Stimulated activated CD8-positive, alpha-beta memory T cell treated with anti-CD3 and anti-CD28 coated beads, Interleukin-7, amount 100 ng/mL, for 24 hours (primary cell): Measurements from ENCODE around the gene BTG4.

Experiments
- DNase-seq: peaks from one replicate; pipeline ENCODE4 v3.0.0-alpha.2; 2020; ENCODE audit warnings: low read depth

Gene BTG4

DNA sequence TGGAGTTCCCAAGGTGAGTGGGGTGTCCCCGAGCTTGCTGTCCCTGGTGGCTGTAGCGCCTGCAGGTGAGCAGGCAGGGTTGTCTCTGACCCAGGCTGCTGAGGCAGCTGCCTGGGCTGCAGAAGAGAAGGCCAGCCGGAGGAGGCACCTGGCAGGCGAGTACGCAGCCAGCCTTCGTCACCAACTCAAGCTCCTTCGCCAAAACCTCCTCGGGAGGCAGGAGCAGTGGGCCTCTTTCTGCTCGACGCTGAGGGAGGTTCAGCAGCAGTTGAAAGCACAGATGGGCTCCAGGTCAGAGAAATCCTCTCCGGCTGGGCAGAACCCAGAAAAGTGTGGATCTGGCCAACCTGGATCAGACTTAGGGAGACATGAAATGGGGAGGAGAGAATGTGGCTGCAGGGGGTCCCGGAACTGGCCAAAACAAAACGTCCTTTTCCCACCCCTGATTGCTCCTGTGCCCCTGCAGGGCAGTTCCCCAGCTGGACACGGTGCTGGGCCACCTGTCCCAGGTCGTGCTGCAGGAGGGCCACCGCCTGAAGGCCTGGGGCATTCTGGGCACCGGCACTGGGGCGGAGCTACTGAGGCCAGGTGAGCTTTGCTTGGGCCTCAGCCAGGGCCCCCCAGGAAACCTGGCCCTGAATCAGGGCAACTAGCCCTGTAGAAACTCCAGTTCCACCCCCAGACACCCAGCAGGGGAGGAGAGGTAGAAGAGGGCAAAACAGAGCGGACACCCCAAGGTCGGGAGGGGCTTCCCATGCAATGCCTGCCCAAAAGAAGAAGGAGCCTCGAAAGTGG, 56.7 kb downstream of the BTG4 start:
- no peak for DNase-seq

DNA sequence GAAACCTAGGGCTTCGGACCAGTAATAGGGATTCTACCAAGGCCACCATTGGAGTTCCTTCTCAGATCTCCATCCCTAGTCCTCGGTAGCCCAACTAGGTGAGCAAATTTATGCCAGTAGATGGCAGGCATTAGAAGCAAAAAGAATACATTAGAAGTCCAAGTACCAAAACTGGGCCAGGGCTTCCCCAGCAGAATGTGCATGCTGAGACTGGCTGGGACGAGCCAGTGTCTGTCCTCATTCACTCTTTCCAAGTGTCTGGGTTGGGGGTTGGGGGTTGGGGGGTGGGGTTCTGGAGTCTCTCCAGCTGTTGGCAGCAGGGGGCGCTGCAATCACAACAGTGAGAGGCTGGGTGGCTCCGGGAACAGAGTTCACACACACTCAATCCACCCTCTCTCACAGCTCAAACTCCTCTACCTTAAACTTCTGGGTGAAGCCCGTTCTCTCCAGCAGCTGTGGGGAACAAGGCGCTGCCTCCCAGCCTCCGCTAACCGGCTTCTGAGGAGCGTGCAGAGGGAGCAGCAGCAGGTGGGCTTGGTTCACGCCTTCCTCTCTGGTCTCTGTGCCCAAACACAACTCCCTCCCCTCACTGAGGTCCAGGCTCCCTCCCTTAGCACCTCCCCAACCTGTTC, 57.5 kb downstream of the BTG4 start:
- peak; percentile 27 for DNase-seq

DNA sequence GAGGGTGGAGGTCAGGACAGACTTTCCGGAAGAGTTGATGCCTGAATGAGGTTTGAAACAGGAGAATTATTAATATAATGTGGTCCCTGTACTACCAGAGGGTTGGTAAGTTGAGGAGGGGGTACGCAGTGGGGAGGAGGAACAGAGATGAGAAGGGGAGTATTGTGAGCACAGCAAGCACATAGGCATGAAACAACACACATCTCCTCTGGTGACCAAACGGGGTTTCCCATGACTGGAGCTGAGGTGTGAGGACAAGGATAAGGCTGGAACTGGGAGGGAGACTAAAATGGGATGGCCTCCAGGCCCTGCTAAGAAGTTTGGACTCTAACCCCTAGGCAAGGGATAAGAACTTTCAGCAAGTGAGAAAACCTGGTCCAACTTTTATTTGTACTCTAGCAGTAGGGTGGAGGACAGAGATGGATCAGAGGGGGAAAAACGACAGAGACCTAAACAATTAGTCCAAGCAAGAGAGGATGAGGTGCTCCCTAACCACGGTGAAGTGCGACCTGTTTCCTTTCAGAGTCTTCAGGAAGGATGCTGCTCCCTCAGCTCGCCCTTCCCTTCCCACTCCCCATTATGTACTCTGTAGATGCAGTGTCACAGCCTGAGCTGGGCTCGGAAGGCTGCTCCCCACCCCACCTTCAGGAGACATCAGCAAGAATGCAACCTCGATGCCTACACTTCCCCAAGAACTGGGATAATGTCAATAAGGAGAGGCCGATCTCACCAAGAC, 59.2 kb downstream of the BTG4 start:
- DNase-seq, result no peak

DNA sequence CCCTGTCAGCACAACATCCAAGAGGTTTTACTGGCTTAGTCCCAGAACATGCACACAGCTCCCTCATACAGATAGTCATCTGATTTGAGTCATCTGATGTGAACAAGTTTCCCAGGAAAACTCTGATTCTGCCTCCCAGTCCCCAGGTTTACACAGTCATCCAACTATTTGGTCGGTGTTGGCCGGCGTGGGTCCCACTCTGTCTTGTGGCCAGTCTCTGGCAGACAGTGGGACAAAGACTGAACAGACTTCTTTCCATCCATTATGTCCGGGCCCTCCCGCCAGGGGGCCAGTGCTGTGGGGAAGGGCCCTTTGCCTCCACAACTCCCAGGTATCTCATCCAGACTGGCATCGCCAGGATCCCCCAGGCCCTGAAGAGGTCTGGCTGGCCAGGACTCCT, 60.0 kb downstream of the BTG4 start:
- DNase-seq, result no peak

DNA sequence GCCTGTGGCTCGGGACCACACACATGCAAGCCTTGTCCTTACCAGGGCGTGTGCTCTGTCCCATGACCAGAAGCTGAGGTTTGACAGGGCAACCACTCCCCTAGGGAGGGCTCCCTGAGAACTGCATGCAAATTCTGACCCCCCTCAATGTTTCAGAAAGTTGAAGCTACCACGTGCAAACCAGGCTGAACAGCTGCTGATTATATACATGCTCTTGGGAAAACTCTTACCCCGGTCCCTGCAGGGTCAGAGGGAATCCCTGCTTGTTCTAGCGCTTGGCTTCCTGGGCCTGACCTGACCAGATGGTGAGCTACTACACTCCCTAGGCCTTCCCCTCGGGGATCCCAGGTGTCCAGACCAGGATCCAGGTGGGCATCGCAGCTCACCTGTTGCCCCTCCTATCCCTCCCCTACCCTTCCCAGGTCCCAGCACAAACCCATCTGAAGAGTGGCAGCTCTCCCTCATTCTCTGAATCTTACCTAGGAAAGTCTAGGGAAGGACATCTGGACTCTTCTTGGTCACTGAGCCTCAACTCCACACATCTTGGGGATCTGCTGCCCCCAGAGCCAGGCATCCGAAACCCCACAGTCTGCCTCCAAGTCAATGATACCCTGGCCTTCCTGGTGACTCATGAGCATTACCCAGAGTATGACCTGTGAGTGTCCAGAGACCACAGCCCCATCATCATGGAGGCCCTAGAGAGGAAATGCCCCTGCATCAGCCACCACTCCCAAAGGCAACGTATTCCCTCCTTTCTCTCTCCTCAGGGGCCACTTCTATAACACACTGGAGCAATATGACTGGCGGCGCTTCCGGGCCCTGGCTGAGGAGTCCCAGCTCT, 61.5 kb downstream of the BTG4 start:
- DNase-seq, result no peak

DNA sequence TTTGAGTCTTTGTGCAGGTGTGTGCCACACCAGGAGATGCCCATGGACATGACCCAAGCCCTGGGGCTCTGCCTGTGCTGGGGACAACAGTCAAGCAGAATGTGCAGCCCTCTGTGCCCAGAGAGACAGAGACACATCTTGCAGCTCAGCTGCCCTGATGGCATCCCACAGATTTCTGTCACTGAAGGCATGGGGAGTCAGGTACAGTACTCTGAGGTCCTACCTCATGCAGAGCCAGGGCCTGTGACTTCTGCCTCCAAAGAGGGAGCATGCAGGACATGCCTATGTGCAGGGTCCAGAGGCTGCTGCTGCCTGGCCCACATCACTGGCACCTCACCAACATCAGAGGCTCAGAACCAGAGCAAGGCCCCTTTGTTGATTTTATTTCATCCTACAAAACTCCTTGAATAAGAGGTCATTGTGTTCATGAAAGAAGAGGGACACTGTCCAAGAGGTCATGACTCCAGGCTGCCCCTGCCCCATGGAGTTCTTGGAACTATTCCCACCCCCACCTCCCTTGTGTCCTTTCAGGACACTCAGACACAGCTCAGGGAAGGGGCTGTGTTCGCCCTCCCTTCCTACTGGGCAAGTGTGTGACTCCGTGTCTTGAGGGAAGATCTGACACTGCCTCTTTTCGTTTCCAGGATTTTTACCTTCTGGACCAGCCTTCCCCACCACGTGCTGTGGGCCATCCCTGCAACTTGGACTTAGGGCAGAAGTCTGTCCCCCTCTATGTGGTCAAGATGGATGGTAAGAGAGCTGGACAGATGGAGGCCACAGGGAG, 62.3 kb downstream of the BTG4 start:
- DNase-seq, result no peak

DNA sequence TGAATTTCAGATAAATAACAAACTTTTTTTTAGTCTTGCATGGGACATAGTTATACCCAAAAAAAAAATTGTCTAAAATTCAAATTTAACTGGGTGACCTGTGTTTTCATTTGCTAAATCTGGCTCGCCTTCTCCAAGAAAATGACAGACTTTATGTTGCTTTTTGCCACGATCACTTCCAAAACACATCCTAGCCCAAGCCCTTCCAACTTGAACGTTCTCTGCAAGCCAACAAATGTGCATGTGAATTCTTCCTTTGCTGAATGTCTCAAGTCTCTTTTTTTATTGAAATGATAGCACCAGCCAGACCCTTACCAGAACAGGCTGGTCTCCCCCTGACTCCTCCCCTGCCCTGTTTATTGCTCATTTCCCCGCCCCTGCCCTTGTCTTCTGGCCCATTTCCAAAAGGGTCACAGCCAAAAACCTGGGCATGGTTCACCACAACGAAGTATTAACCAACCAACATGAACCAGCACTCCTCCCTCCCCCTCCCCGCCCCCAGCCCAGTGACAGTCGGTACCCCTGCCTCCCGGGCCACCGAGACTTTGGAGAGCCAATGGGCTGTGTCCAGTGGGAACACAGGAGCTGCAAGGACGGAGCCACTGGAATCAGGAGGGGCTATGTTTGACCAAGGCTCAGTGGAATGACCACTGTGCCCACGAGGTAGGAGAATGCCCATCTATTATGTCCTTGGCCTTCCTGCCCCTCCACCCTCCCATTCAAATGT, 63.2 kb downstream of the BTG4 start:
- no peak for DNase-seq

DNA sequence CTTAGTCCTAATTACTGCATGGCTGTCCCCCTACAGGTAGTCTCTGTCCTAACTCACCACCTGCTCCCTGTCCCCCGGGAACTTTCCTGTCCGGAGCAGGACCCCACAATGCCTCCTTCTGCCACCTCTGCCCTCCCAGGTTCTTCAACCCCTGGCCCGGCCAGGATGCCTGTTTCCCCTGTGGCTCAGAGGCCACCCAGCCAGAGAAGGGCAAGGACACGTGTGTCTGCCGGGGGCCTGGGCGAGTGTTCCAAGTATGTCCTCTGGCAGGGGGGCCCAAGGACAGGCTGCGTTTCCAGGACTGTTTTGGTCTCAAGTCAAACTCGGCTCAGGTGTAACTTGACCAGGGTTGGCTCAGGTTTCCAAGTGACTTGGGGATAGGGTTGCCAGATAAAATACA, 63.8 kb downstream of the BTG4 start:
- DNase-seq, result no peak

DNA sequence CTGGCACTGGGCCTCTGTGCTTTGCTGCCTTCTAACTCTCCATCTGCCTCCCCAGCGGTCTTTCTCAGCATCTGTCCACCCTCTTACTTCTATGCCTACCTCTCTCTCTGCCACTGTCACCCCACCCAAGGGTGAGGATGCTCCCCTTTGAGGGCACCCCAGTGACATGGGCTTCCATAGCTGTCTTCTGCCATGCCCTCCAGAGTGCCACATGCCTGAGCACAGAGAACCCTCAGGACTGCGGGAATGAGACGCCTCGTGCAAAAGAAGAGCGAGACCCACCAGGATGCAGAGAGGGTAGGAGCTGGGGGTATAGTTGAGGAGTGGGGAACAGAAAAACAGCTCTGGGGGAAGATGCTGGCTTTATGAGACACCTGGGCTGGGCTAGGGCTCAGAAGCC, 64.3 kb downstream of the BTG4 start:
- DNase-seq, result no peak

DNA sequence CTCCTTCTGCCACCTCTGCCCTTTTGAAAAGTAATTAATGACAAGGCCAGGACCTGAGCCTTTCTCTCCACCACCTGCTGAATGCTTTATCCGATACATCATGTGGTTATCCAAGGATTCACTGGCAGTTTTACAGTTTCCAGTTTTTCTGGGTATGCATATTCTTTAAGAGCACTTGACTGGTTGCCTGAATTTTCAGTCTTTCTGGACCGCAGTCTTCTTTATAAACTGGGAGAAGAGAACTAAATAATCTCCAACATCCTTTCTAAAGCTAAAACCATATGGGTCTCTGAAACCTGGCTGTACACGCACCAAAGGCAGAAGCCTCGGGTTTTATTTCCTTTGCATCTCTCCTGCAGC, 65.1 kb downstream of the BTG4 start:
- no peak for DNase-seq

DNA sequence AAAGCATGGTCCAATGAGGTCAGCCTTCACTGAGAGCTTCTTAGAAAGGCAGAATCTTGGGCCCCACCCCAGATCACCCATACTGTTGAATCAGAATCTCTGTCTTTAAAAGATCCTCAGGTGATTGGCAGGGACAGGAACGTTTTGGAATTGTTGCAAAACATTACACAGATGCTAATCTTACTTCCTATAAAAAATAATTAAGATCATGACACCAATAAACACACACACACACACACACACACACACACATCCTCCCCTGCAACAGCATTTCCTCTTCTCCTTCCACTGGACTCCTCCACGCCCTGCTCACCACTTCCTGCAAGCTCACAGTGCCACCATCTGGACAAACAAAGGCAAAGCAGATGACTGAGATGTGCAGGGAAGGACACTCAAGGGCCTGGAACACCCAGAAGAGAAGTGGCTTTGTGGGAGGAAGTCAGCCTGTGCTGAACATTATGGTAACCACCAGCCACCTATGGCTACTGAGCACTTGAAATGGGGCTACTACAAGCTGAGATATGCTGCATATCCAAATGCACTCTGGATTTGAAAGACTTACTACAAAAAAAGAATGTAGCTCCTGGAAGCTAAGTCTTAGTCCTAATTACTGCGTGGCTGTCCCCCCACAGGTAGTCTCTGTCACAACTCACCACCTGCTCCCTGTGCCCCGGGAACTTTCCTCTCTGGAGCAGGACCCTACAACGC, 65.6 kb downstream of the BTG4 start:
- peak; percentile 28 for DNase-seq

DNA sequence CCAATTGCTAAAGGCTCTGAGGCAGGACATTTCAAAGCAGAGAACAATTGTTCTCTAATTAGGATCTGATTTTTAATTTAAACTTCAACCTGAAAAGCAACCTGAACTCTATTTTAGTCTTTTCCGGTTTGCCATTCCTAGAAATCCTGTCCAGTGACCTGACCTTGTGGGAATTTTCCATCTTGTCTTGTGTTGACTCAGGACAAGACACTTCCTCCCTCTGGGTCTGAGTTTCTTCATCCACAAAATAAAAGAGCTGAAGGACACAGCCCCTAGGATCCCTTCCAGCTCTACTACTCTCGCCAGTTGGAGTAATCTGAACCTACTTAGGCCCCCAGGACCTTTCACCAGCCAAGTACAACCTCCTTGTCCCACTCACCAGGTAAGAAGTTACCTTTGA, 66.6 kb downstream of the BTG4 start:
- DNase-seq, result no peak
